Lower leg skin (tissue), 3 donors: ENCODE results near the gene BCAP31.

Source experiments
- CTCF ChIP-seq, 3 donors: fragments of 450-650 bp; IDR thresholded peaks; one replicate each; pipeline ENCODE4 v1.5.1; 2016; ENCODE audit warnings: antibody characterized with exemption in 3 of 3, mild to moderate bottlenecking in 3 of 3, moderate library complexity in 2 of 3
- POLR2A ChIP-seq, 2 donors: fragments of 450-650 bp; IDR thresholded peaks; one replicate each; pipeline ENCODE4 v1.6.1; 2016 to 2017; ENCODE audit warnings: antibody characterized with exemption in 2 of 2, mild to moderate bottlenecking in 1 of 2, moderate library complexity in 1 of 2

GRCh38 chrX:153686711-153687110, 37.5 kb downstream of the BCAP31 start:
- no peak for TF ChIP-seq POLR2A (IDR thresholded peaks at IDR 0.05)
- TF ChIP-seq CTCF (IDR thresholded peaks at IDR 0.05), result no peak
